ENCODE measurements around the gene MYBPC1. TPM values are rescaled to one million over a fixed set of nuclear protein-coding genes. Genes with fewer than 3 reads are reported as not detected.

MYBPC1 gene
- total RNA-seq, 1 experiment from 2014 or later = not detected

DNA sequence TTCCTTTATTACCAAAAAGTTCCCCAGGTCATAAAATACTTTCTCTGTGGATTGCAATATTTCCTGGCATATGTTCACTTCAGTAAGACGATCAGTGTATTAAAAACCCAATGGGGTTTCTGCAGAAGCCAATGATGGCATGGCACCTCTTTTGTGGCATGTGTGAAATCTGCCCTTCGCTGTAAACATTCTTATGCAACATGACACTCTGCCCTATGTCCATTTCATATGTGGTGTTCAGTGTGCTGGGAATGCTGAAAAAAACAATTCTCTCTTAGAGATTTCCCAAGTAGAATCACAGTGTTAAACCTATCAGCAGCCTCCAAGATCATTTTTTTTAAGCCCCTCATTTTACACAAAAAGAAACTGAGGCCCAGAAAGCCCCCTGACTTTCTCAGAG, 2.3 kb upstream of the MYBPC1 start:
- Histone ChIP-seq H3K4me3 (ENCODE audit: low read length) (no peak overlapping the region), H3K4me1 (ENCODE audit: low read length) (no peaks in the 10 kb centered on the region), H3K27me3 (ENCODE audit: low read length) (no peaks in the 10 kb centered on the region), H3K4me2 (ENCODE audit: low read depth, low read length, poor library complexity, severe bottlenecking) (no peak overlapping the region), H3K36me3 (ENCODE audit: insufficient read depth, low read length) (no peaks in the 10 kb centered on the region), H3K27ac (ENCODE audit: low read length) (no peak overlapping the region), H3K9me2 (replicated peaks; ENCODE audit: insufficient read depth, low read length) (no peaks in the 10 kb centered on the region), H3K9ac (ENCODE audit: low read length) (no peak overlapping the region), H3K79me2 (ENCODE audit: low read length) (no peaks in the 10 kb centered on the region), H2AFZ (ENCODE audit: low read length) (no peak overlapping the region), H3K9me3 (ENCODE audit: low read length) (no peaks in the 10 kb centered on the region), H4K20me1 (ENCODE audit: insufficient read depth, low read depth, low read length) (no peaks in the 10 kb centered on the region)
- no peak for DNase-seq

DNA sequence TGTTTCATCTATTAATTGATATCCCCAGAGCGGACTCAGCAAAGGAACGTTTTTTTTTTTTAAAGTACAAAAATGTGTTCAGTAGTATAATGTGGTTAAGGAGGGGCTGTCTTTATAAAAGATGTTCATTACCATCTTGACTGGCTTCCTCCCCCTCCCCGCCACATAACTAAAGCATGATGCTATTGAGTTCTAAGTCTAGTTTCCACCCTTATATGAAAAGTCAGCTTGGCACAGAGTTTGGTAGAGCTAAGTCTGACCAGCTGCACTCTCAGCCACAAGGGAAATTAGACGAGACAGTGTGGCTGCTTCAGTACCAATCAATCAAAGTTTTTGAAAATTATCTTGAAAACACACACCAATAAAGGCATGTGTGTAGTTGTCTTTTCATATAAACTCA, 1.9 kb upstream of the MYBPC1 start:
- DNase-seq = no peak
- Histone ChIP-seq H3K9me3 (ENCODE audit: low read length) (no peaks in the 10 kb centered on the region), H3K27me3 (ENCODE audit: low read length) (no peaks in the 10 kb centered on the region)

DNA sequence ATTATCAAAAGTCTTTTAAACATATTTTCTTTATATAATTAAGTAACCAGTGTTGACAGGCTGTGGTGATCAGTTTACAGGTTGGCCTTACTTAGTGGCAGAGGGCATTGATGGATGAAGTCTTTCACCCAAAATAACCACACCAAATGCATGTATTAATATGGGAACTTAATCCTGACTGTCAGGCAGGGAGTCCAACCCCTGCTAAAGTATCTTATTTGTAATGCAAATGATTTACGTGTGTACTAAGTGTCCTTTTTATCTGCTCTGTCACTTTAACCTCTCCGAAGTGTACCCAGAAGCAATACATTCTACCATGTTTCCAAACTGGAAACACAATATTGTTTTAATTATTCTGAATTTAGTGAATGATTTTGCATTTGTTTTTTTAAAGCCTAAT, 1.4 kb downstream of the MYBPC1 start:
- H4K20me1 ChIP-seq (ENCODE audit: insufficient read depth, low read depth, low read length) = no peaks in the 10 kb centered on the region
- no peaks in the 10 kb centered on the region for H3K9me3 ChIP-seq (ENCODE audit: low read length)
- no peaks in the 10 kb centered on the region for H3K36me3 ChIP-seq (ENCODE audit: insufficient read depth, low read length)
- no peak overlapping the region for H2AFZ ChIP-seq (ENCODE audit: low read length)
- no peak overlapping the region for H3K27ac ChIP-seq (ENCODE audit: low read length)
- H3K27me3 ChIP-seq (ENCODE audit: low read length) = no peaks in the 10 kb centered on the region
- H3K9ac ChIP-seq (ENCODE audit: low read length) = no peak overlapping the region
- no peak overlapping the region for H3K4me3 ChIP-seq (ENCODE audit: low read length)
- H3K9me2 ChIP-seq (replicated peaks; ENCODE audit: insufficient read depth, low read length) = no peaks in the 10 kb centered on the region
- DNase-seq = no peak
- no peak overlapping the region for H3K4me2 ChIP-seq (ENCODE audit: low read depth, low read length, poor library complexity, severe bottlenecking)
- no peaks in the 10 kb centered on the region for H3K79me2 ChIP-seq (ENCODE audit: low read length)
- H3K4me1 ChIP-seq (ENCODE audit: low read length) = no peaks in the 10 kb centered on the region

More for the DNA sequence above, 1.9 kb upstream of the MYBPC1 start:
- Histone ChIP-seq H3K27ac (ENCODE audit: low read length) (no peak overlapping the region), H3K4me3 (ENCODE audit: low read length) (no peak overlapping the region), H3K4me2 (ENCODE audit: low read depth, low read length, poor library complexity, severe bottlenecking) (no peak overlapping the region), H3K79me2 (ENCODE audit: low read length) (no peaks in the 10 kb centered on the region), H3K36me3 (ENCODE audit: insufficient read depth, low read length) (no peaks in the 10 kb centered on the region), H3K4me1 (ENCODE audit: low read length) (no peaks in the 10 kb centered on the region), H3K9ac (ENCODE audit: low read length) (no peak overlapping the region), H2AFZ (ENCODE audit: low read length) (no peak overlapping the region), H4K20me1 (ENCODE audit: insufficient read depth, low read depth, low read length) (no peaks in the 10 kb centered on the region), H3K9me2 (replicated peaks; ENCODE audit: insufficient read depth, low read length) (no peaks in the 10 kb centered on the region)

DNA sequence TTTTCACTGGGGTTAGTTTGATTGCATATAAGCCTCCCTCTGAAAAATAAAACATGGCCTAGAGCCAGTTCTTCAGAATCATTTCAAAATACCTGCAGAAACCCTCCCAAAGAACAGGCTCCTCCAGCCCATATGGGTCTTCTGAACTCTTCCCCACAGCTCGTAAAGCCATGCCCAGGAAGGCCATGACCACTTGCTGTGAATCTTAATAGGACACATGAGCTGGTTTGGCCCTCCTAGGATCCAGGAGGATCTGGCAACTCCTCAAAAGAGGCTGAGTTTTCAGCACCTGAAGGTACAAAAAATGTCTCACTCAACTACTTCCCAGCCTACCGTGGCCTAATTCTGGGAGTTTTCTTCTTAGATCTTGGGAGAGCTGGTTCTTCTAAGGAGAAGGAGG, 2.4 kb downstream of the MYBPC1 start:
- H2AFZ ChIP-seq (ENCODE audit: low read length) = no peak overlapping the region
- no peak overlapping the region for H3K9ac ChIP-seq (ENCODE audit: low read length)
- no peaks in the 10 kb centered on the region for H3K27me3 ChIP-seq (ENCODE audit: low read length)
- H3K4me2 ChIP-seq (ENCODE audit: low read depth, low read length, poor library complexity, severe bottlenecking) = no peak overlapping the region
- H3K4me3 ChIP-seq (ENCODE audit: low read length) = no peak overlapping the region
- H3K9me3 ChIP-seq (ENCODE audit: low read length) = no peaks in the 10 kb centered on the region
- DNase-seq = no peak
- H3K9me2 ChIP-seq (replicated peaks; ENCODE audit: insufficient read depth, low read length) = no peaks in the 10 kb centered on the region
- H3K27ac ChIP-seq (ENCODE audit: low read length) = no peak overlapping the region
- H3K36me3 ChIP-seq (ENCODE audit: insufficient read depth, low read length) = no peaks in the 10 kb centered on the region
- no peaks in the 10 kb centered on the region for H4K20me1 ChIP-seq (ENCODE audit: insufficient read depth, low read depth, low read length)
- H3K79me2 ChIP-seq (ENCODE audit: low read length) = no peaks in the 10 kb centered on the region
- H3K4me1 ChIP-seq (ENCODE audit: low read length) = no peaks in the 10 kb centered on the region

DNA sequence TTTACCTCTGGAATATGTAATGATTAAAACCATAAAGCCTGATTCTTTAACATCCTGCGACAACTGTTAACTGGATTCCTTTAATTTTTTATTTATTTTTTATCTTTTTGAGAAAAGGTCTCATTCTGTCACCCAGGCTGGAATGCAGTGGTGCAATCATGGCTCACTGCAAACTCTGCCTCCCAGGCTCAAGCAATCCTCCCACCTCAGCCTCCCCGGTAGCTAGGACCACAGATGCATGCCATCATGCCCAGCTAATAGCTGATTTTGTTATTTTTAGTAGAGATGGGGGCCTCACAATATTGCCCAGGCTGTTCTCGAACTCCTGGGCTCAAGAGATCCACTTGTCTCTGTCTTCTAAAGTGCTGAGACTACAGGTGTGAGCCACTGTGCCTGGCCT, 3.7 kb downstream of the MYBPC1 start:
- no peak for DNase-seq
- no peaks in the 10 kb centered on the region for H3K4me1 ChIP-seq (ENCODE audit: low read length)
- no peaks in the 10 kb centered on the region for H3K27me3 ChIP-seq (ENCODE audit: low read length)
- H3K4me3 ChIP-seq (ENCODE audit: low read length) = no peak overlapping the region
- H2AFZ ChIP-seq (ENCODE audit: low read length) = no peak overlapping the region
- no peaks in the 10 kb centered on the region for H3K79me2 ChIP-seq (ENCODE audit: low read length)
- no peak overlapping the region for H3K27ac ChIP-seq (ENCODE audit: low read length)
- no peak overlapping the region for H3K9ac ChIP-seq (ENCODE audit: low read length)
- no peaks in the 10 kb centered on the region for H3K9me3 ChIP-seq (ENCODE audit: low read length)
- H3K9me2 ChIP-seq (replicated peaks; ENCODE audit: insufficient read depth, low read length) = no peaks in the 10 kb centered on the region
- H3K36me3 ChIP-seq (ENCODE audit: insufficient read depth, low read length) = no peaks in the 10 kb centered on the region
- H3K4me2 ChIP-seq (ENCODE audit: low read depth, low read length, poor library complexity, severe bottlenecking) = no peak overlapping the region
- H4K20me1 ChIP-seq (ENCODE audit: insufficient read depth, low read depth, low read length) = no peaks in the 10 kb centered on the region

DNA sequence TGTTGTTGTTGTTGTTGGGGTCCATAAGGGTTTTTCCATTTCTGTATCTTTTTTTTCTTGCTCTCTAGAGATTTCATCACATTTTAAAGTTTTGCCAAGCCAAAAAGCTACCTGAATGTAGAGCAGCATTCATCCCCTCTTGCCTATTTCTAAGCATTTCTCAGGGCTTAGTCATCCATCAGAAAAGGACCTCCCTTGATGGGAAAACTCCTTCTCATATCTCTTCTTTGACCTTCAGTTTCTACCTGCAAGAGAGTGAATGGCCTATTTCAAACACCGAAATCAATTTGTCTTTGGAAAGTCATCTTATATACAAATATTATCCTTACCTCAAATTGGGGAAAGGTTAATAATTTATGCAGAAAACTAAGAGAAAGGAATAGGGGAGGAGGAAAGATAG, 4.5 kb downstream of the MYBPC1 start:
- Histone ChIP-seq H2AFZ (ENCODE audit: low read length) (no peak overlapping the region), H3K4me3 (ENCODE audit: low read length) (no peak overlapping the region), H3K4me2 (ENCODE audit: low read depth, low read length, poor library complexity, severe bottlenecking) (no peak overlapping the region), H4K20me1 (ENCODE audit: insufficient read depth, low read depth, low read length) (no peaks in the 10 kb centered on the region), H3K4me1 (ENCODE audit: low read length) (no peaks in the 10 kb centered on the region), H3K27ac (ENCODE audit: low read length) (no peak overlapping the region), H3K9me3 (ENCODE audit: low read length) (no peaks in the 10 kb centered on the region), H3K9me2 (replicated peaks; ENCODE audit: insufficient read depth, low read length) (no peaks in the 10 kb centered on the region), H3K79me2 (ENCODE audit: low read length) (no peaks in the 10 kb centered on the region), H3K27me3 (ENCODE audit: low read length) (no peaks in the 10 kb centered on the region), H3K9ac (ENCODE audit: low read length) (no peak overlapping the region), H3K36me3 (ENCODE audit: insufficient read depth, low read length) (no peaks in the 10 kb centered on the region)
- no peak for DNase-seq

DNA sequence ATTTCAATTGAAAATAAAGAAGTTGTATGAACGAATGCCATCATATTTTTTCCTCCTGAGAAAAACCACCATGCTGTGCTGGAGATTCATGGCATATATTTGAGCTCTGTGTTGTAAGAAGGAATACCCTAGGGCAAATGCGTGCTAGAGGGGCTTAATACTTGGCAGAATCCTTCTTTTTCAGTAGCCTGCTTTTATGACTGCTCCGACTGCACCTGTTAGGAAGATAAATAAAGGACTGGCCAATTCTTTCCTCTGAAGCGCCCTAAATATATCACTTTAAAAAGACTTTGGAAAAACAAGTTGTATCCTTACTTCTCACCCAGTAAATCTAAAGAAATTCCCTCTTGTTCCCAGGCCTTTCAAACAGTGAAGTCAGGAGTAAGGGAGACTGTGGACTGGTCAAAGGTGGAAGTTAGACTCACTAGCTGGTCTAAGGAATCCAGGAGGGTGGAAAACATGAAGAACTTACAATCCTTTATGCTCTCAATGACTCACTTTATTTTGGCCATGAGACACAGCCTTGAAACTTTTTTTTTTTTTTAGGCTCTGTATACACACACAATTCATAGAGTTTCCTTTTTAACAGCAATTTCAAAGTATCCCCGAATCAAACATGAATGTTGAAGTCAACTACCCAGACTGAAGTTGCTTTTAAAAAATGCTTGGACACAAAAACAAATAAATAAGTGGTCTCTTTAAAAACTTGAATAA, 5.2 kb downstream of the MYBPC1 start:
- no peak overlapping the region for H3K4me2 ChIP-seq (ENCODE audit: low read depth, low read length, poor library complexity, severe bottlenecking)
- no peak for DNase-seq
- H3K9ac ChIP-seq (ENCODE audit: low read length) = no peak overlapping the region
- no peaks in the 10 kb centered on the region for H4K20me1 ChIP-seq (ENCODE audit: insufficient read depth, low read depth, low read length)
- H3K36me3 ChIP-seq (ENCODE audit: insufficient read depth, low read length) = no peaks in the 10 kb centered on the region
- no peaks in the 10 kb centered on the region for H3K9me3 ChIP-seq (ENCODE audit: low read length)
- H2AFZ ChIP-seq (ENCODE audit: low read length) = no peak overlapping the region
- H3K4me3 ChIP-seq (ENCODE audit: low read length) = no peak overlapping the region
- H3K79me2 ChIP-seq (ENCODE audit: low read length) = no peaks in the 10 kb centered on the region
- H3K27me3 ChIP-seq (ENCODE audit: low read length) = no peaks in the 10 kb centered on the region
- no peaks in the 10 kb centered on the region for H3K4me1 ChIP-seq (ENCODE audit: low read length)
- H3K9me2 ChIP-seq (replicated peaks; ENCODE audit: insufficient read depth, low read length) = no peaks in the 10 kb centered on the region
- no peak overlapping the region for H3K27ac ChIP-seq (ENCODE audit: low read length)

DNA sequence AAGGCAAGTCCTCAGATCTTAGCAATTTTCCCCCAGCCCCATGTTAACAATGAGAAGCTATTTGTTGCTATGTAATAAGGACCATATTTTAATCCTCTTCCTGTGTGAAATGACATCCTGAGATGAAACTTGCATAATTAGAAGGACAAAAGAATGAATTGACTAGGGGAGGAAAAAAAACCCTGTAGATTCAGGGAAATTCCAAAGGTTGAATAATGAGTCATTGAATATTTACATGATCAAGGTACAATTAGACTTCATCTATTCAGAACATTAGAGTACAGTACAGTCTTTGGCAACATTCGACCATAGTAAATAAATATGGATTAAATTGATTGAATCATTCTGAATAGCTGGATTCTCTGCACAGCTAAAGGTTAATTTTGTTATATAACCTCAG, 9.4 kb downstream of the MYBPC1 start:
- Histone ChIP-seq H3K79me2 (ENCODE audit: low read length) (no peaks in the 10 kb centered on the region), H4K20me1 (ENCODE audit: insufficient read depth, low read depth, low read length) (no peaks in the 10 kb centered on the region), H3K4me2 (ENCODE audit: low read depth, low read length, poor library complexity, severe bottlenecking) (no peak overlapping the region), H3K9me3 (ENCODE audit: low read length) (no peaks in the 10 kb centered on the region), H3K4me3 (ENCODE audit: low read length) (no peak overlapping the region), H3K36me3 (ENCODE audit: insufficient read depth, low read length) (no peaks in the 10 kb centered on the region), H3K27me3 (ENCODE audit: low read length) (no peaks in the 10 kb centered on the region), H3K4me1 (ENCODE audit: low read length) (no peaks in the 10 kb centered on the region), H3K9me2 (replicated peaks; ENCODE audit: insufficient read depth, low read length) (no peaks in the 10 kb centered on the region), H3K9ac (ENCODE audit: low read length) (no peak overlapping the region), H3K27ac (ENCODE audit: low read length) (no peak overlapping the region), H2AFZ (ENCODE audit: low read length) (no peak overlapping the region)
- no peak for DNase-seq

Measured in Karpas-422 (cell line).